GM18502 (cell line): ENCODE data around the gene TM4SF1.

Source experiments
- ATAC-seq: cut with Tn5 transposase; IDR thresholded peaks from one replicate; pipeline ENCODE4 v1.9.1; 2021; ENCODE audit warnings: mild to moderate bottlenecking; ENCODE audit not compliant: unreplicated experiment, poor library complexity

TM4SF1 gene, protein sequence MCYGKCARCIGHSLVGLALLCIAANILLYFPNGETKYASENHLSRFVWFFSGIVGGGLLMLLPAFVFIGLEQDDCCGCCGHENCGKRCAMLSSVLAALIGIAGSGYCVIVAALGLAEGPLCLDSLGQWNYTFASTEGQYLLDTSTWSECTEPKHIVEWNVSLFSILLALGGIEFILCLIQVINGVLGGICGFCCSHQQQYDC

DNA sequence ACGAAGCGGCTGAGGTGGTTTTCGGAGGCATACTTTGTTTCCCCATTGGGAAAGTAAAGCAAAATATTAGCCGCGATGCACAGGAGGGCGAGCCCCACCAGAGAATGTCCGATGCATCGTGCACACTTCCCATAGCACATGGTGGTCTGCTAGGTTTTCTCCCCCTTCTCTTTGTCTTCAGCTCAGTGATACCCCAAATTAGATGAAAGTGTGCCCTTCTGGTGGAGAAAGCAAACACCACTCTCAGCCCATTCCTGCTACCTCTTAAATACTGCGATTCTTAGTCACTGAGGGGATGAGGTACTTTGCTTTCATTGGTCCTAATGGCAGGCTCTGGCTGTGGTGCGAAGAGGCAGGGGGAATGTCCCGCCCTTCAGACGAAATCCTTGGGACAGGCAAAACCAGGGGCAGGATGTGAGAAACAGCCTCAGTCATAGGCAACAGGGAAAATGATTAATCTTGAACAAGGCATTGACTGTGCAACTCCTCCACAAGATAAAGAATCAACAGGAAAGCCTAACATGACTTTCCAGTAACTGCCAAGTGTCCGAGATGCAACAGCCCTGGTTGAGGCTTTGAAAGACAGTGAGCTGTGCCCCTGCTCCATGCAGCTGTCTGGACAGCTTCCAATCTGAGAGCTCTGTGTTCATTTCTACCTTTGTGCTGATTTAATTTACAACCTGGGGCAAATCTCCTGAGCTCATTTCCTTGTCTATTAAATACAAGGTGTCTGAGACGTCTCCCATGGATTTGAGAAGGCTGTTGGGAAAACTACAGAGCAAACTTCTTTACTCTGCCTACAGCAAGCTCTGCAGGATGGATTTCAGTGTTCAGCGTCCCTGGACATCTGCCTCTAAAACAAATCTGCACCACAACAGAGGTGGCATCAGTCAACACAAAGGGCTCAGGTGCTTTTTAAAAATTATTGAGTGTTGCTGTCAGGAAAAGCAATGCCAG lies at the start of gene TM4SF1:
TM4SF1 (minus strand) TSS at position 242 of the 957 bp plus-strand sequence; CDS start at position 140, 102 bp downstream.
- no peak for ATAC-seq

DNA sequence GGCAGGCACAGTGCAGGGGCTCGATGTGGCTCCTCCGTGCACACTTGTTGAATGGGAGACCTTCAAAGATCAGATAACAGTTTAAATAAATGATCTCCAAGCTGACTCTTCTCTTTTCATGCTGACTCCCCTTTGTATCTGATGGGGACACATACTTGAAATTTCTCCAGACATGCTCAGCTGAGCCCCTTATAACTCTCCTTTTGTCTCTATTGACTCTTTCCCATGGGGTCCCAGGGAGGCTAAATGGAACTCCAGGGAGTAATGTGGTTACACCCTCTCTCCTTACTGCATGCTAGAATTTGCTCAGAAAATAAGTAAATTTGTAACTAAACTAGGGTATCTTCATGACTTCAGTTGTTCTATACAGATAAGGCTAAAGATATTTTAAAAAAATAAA lies 48.9 kb upstream of the TM4SF1 start:
- ATAC-seq, result no peak

DNA sequence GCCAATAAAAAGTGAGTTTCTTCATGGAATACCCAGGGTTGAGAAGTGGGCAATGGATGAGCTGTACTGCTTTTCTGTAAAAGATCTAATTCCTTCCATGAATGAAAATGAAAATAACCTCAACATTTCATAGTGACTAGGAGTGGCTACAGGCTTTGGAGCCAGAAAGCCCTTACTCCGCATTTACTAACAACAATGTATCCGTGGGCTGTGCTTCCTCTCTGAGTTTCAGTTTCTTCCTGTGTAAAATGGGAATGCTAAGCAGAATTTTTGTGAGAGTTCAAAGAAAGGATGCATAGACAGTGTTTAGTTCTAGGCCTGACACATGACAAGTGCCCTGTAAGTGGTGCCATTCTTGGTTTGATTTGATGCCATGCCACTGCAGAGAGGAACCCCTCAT lies 47.5 kb upstream of the TM4SF1 start:
- no peak for ATAC-seq

DNA sequence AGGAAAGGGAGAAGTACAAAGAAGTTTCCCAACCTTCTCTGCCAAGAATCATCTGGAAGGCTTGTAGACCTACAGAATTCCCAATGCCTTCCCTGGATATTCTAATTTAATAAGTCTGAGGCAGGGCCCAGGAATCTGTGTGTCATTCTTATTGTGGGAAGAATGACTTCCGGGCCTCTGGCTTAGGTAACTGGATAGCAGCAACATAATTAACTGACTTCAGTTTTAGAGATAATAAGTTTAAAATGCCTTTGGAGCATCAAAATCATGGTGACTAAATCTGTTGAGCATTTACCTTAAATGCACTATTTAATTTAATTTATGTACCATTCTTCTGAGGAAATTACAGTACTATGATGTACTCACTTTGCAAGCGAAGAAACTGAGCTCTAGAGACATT lies 44.3 kb upstream of the TM4SF1 start:
- ATAC-seq, result no peak

DNA sequence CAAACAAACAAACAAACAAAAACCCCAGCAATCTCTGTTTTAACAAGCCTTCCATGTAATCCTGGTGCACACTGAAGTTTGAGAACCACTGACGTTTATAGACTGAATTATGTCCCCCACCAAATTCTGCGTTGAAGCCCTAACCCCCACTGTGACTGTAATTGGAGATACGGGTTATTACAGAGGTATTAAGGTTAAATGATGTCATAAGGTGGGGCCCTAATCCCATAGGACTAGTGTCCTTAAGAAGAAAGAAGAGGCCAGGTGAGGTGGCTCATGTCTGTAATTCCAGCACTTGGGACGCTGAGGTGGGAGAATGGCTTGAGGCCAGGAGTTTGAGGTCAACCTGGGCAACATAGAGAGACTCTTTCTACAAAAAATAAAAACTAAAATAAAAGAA lies 42.4 kb upstream of the TM4SF1 start:
- ATAC-seq, result no peak

DNA sequence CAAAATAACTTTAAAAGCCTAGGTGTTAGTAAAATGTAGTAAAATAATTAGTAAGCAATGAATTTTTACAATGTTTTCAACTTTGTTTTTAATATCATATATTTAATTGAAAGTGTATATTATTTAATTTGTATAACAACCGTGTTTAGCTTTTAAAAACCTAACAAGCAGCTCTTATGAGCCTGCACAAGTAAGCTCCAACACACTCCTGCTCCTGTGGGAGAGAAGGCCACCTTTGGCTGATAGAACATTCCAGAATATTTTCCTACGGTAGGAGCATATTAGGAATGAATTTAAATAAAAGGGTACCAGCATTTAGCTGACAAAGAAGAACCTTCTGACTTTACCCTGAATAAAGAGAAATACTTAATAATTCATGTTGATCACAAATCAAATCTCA lies 40.3 kb upstream of the TM4SF1 start:
- ATAC-seq, result no peak

DNA sequence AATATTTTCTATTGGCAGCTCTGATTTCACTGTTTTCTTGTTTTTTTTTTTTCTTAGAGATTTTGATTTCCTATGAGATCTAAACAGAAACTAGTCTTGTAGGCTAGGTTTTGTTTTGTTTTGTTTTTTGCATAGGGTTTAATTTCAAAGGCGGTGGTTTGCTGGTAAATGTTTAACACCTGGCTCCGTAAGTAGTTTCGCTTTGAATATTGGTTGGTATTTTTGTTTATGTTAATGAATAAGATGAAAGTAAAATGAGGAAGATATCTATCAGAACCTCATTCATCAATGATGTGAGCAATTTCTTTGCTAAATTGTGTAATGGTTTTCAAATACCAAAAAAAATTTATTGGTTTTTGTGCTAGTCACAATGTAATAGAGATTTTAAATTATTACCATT lies 39.7 kb upstream of the TM4SF1 start:
- peak; percentile 79 for ATAC-seq

DNA sequence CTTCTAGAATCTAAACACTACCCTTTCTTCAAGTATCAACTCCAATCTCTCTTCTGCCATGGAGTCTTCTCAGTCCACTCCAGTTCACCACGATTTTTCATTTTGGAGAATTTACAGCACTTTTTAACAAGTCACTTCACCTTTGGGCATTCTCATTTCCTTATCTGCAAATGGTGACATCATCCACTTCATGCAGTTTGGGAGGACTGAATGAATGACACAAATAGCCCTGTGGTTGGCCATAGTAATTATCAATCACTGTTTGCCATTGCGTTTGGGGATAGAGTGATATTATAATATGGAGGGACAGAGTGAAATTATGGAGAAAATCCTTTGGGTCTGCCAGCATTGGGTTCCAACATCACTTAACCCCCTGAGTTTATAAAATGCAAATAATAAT lies 38.0 kb upstream of the TM4SF1 start:
- no peak for ATAC-seq

DNA sequence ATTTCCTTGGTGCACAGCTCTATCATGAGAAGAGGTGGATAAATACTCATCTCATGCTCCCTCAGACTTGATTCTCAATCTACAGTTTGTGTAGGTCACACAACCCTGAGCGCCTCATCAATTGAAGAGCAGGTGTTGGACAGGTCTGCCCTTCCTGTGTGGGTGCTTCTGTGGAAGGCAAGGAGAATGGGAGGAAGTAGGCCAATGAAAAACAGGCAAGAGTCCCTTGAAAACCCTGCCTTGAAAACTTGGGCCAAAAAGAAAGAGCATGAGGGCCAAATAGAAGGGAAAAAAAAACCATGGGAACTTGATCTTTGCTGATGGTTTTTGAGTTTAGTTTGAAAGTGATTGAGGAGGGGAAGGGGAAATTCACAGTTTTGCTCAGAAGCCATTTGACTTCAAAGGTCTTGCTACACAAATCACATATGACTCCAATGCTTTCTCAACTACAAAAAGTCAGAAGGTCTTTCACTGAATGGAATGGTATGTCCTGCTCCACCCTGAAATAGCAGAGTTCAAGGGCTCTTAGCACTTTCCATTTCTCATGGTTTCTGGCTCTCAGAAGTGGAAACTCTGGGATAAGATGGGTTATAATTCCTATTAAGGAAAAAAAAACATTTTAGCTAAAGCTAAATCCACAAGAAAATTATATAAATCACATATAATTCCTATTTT lies 37.2 kb upstream of the TM4SF1 start:
- ATAC-seq, result no peak

DNA sequence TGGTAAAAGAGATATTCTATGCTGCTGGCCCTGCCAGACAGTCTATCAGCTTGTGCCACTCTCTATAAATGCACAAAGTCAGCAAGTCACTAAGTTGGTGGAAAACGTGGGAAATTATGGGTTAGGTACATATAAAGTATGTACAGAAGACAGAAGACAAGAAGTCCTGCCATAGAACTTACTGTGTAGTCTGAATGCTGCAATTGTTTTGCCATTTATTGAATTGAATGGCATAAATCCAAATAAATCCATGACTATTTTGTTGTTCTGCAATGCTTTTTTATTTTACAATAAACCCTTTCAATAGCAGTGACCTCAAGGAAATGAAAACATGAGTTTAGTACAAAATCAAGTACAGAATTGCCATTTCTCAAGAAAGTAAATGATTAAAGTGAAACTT lies 34.1 kb upstream of the TM4SF1 start:
- ATAC-seq, result no peak

DNA sequence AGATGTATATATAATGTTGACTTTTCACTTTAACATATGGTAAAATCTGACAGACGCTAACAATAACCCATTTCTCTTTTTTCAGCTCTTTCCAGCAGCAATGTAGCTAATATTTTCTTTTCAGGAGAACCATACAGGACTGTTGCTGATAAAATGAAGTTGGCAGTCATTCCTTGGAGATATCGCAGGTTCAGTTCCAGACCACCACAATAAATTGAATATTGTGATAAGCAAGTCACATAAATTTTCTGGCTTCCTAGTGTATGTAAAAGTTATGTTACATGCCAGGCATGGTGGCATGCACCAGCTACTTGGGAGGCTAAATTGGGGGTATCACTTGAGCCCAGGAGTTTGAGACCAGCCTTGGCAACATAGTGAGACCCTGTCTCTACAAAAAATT lies 31.9 kb upstream of the TM4SF1 start:
- no peak for ATAC-seq

DNA sequence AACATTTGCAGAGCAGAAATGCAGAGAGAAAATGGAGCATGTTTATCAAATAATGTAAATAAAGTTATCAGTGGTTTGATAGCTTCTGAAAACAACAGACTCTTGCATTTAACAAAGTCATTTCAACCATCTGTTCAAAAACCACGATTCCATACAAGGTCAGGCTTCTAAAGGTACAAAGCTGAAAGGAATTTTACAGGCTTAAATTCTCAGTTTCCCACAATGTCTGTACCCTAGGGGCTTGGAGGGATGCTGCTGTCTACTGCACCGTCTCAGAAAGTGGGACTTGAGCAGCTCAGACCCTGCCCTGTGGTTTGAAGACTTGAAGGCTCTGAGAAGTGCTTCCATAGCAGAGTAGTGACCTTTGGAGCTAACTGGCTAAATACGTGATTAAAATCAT lies 30.4 kb upstream of the TM4SF1 start:
- ATAC-seq, result no peak

DNA sequence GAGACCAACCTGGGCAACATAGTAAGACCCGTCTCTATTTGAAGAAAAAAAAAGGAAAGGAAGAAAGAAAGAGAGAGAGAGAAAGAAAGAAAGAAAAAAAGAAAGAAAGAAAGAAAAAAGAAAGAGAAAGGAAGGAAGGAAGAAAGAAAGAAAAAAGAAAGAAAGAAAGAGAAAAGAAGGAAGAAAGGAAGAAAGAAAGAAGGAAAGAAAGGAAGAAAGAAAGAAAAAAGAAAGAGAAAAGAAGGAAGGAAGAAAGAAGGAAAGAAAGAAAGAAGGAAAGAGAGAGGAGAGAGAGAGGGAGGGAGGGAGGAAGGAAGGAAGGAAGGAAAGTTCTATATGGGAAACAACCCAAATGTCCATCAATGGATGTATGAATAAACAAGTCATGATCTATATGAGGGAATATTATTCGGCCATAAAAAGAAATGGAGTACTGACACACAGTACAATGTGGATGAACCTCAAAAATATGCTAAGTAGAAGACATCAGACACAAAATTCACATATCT lies 28.8 kb upstream of the TM4SF1 start:
- no peak for ATAC-seq

DNA sequence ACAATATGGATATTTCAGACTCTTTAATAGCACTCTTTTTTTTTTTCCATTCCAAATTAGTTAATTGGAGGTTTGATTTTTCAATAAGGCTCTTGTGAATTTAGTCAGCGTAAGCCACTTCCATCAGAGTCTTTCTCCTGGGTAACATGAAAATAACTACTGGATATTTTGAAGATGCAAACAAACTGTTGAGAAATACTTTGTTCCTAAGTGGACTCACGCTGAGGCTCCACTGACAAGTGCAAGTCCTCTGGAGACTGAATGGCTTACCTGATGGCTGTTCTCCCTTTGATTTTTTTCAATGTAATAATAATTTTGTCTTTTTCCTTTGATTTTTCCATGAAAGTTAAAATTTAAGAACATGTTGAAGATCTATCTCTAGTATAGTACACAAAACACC lies 26.0 kb upstream of the TM4SF1 start:
- no peak for ATAC-seq

DNA sequence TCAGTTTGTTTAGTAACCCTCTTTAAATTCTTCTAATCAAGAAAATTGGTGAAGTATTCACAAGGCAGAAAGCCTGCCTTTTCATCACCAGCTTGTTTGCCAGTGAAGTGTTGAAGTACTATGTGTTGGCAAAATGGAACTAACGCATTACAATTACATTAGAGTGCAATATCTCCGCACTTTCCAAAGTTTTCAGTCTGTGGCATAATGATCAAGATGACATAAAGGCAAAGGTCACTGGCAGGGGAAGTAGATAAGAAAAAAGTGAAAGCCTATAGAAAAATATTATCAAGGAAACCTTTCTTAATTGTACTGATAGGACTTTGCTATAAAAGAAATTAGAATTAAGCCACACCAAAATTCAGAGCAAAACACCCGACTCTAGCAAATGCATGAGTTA lies 25.0 kb upstream of the TM4SF1 start:
- ATAC-seq, result no peak

DNA sequence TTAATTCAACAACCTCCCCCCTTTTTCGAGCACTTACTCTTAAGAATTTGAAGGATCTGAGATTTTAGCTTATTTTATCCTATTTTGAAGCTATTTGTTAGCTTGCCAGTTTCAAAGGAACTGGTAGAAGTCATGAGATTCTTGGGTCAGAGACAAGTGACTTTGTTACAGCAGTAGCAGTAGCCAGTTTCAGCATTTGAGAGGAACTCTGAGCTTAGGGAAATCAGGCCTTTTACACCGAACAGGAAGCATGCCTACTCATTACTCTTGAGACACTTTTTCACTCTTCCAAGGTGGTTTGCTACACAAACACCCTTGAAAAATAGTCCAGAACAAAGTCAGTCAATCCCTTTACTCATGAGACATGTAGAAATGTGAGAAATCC lies 24.5 kb upstream of the TM4SF1 start:
- ATAC-seq, result no peak

DNA sequence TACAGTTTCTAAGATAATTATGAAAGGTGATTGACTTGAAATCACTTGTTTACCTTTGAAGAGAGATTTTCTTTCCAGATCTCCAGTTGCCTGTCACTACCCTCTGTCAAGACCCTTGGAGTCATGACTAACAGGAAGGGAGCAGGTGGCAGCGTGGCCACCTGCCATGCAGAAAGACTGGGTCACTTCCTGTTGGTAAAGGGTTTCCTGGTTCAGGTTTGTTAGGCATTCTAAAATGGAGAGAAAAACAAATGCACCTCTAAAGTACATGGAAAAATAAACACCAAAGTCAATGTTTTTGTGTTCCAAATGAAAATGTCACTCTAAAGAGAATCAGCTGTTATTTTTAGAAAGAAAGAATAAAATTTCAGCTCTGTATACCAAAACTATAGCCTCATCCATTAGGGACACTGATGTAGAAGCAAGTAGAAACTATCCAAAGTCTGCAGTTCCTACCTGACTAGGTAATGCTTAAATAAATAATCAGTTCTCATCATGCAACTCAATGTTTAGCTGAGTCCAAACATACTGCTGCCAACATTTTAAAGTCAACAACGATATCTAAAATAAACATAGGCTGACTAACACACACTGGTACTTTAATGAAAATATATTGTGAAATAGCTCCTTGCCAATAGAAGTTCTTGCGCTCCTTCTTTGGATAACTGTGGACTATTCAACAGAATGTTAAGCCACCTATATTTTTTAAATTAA lies 23.9 kb upstream of the TM4SF1 start:
- no peak for ATAC-seq

DNA sequence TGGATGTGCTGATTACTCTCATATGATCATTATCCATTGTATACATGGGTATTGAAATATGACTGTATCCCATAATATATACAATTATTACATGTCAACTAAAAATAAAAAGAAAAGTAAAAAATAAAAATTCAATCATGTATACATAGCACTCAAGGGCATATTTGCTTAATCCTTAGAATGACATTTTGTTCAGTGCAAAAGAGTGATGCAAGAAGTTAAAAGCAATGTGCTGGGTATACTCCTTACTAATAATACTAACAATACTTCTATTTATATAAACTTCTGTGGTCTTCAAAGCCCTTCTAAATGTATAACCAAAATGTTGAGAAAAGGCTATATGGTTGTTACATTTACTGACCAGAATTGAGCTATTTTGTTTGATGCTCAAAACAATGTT lies 23.2 kb upstream of the TM4SF1 start:
- ATAC-seq, result no peak

DNA sequence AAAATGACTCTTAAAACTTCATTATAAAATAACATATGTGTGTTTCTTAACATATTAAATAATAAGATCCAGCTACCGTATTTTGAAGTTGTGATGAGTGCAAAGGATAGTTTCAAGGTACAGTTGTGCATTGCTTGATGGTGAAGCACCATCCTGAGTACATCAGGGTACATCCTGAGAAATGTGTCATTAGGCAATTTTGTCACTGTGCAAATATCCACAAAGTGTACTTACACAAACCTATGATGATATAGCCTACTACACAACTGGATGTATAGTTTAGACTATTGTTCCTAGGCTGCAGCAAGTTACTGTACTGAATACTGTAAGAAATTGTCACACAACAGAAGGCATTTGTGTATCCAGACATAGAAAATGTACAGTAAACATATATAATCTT lies 20.8 kb upstream of the TM4SF1 start:
- no peak for ATAC-seq

DNA sequence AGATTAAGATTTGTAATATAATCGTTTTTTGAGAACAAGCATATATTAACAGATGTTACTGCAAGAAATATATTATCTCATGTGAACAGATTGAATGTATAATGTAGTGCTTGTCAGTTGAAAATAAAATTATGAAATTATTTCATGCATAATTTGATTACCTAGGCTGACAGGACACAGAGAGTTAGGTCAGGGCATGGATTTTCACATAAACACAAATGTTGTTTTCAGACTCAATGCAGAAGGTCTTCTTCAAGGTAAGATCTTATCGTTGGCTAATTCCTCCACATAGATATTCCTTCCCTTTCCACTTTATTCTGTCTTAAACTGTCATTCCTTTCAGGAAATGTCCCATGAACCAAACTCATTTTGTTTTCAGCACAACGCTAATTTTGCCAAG lies 20.1 kb upstream of the TM4SF1 start:
- no peak for ATAC-seq

DNA sequence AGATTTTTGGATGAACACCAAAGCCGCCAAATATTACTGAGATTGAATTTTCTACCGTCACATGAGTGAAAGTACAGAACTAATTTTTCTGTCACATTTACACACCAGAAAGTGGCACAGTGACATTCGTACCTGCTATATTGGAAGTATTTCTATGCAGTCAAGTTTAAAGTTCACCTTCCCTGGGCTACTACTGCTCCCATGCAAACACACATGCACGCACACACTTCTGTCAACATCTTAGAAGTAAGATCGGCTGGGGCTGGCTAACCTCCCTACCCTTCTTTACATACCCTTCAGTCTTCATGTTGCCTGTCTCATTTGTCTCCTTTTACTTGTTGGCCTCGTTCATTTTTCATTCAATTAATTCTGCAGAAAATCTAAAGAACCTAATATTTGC lies 19.0 kb upstream of the TM4SF1 start:
- no peak for ATAC-seq
